ENCODE measurements around the gene DTX3L.

The DTX3L gene

DNA sequence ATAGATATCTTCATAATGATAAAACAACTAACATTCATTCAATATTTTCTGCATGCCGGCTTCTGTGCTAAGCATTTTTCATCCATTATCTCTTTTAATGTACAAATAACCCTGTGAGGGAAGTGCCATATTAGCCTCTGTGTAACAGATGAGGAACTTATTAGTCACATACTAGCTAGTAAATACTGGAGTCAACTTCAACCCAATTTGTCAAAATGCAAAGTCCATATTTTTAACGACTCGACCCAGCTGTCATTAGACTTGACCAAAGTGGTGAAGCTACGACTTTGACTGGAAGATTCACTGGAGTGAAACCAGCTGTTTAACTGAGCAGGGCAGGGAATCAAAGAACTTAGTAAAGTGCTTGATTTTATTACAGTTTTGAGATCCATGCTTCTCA, 54.9 kb downstream of the DTX3L start:
- TF ChIP-seq, protein P1, sequence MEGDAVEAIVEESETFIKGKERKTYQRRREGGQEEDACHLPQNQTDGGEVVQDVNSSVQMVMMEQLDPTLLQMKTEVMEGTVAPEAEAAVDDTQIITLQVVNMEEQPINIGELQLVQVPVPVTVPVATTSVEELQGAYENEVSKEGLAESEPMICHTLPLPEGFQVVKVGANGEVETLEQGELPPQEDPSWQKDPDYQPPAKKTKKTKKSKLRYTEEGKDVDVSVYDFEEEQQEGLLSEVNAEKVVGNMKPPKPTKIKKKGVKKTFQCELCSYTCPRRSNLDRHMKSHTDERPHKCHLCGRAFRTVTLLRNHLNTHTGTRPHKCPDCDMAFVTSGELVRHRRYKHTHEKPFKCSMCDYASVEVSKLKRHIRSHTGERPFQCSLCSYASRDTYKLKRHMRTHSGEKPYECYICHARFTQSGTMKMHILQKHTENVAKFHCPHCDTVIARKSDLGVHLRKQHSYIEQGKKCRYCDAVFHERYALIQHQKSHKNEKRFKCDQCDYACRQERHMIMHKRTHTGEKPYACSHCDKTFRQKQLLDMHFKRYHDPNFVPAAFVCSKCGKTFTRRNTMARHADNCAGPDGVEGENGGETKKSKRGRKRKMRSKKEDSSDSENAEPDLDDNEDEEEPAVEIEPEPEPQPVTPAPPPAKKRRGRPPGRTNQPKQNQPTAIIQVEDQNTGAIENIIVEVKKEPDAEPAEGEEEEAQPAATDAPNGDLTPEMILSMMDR (conservative IDR thresholded peaks at IDR 0.05), result no peak
- TF ChIP-seq ZFX (IDR thresholded peaks at IDR 0.05), result no peak
- H3K27ac ChIP-seq, result no peak overlapping the region

DNA sequence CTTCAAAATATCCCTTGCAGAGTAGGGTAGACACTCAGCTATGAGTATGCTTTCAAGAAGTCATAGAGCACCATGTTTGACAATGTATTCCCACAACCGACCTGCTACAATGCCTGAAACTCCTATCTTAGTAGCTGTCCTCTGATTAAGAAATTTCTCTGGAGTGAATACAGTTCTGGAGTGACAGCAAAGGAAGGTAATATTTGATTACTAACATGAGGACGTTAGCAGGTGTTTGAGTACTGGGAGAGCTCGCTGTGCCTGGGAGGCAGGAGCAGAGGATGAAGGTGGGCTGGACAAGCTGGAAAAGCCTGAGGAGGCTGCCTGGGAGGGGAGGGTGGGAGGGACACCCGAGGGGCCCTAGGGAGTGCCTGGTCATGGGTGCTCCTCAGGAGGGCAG, 56.3 kb downstream of the DTX3L start:
- no peak for TF ChIP-seq ZFX (IDR thresholded peaks at IDR 0.05)
- TF ChIP-seq, protein P1 (conservative IDR thresholded peaks at IDR 0.05), result no peak
- H3K27ac ChIP-seq, result no peak overlapping the region

DNA sequence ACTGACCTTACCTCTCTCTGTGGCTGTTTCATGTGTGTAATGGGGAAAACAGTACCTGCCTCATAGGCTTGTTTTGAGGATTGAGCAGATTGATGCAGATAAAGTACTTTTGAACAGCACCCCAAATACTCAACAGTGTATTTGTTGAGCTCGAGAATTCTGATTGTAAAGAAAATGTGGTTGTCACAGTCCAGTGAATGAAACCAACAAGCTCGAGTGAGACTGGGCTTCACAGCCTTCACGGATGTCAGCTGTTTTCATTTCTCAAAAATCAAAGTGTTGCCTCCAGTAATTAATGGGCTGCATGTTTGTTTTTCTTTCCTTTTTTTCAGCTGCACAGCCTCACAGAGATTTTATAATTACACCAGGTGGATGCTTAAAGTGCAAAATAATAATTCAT, 57.0 kb downstream of the DTX3L start:
- TF ChIP-seq, protein P1 (conservative IDR thresholded peaks at IDR 0.05), result no peak
- TF ChIP-seq ZFX (IDR thresholded peaks at IDR 0.05), result no peak
- no peak overlapping the region for H3K27ac ChIP-seq

DNA sequence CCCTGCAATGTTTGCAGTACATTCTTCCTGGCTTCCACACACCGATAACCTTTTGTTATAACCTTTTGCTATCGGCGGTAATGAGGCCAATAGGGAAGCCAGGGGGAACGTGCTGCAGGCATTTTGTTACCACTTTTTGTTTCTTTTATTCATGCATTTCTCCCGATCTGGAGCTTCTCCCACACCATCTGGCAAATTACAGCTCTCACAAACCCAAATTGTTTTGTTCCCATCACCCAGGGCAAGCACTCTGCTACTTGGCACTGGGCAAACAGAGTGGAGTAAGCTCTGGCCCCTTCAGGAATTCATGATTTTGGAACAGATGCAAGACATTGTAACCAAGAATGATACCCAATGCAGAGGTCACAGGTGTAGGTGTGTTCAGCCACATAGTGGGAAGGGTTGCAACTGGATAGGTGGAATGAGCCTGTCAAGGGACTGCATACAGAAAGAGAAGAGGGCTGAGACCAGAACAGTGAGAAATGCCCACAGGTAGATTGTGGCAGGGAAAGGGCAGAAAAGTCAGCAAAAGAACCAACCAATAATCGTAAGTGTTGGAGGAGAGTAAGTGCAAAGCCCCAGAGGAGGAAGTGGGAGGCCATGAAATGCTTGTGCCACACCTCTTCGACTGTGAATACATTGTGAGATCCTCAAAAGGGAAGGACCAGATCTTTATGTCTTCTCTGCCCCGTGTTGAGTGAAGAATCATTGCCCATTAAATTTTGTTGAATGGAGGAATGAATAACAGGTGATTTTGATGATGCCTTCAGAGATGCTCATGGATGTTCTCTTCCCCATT, 59.1 kb downstream of the DTX3L start:
- TF ChIP-seq, protein P1 (conservative IDR thresholded peaks at IDR 0.05), result no peak
- TF ChIP-seq ZFX (IDR thresholded peaks at IDR 0.05), result no peak
- no peak overlapping the region for H3K27ac ChIP-seq

Data from C4-2B (cell line).